ENCODE measurements around the gene UQCRC1. TPM values are rescaled to one million over a fixed set of nuclear protein-coding genes. Genes with fewer than 3 reads are reported as not detected.

Gene UQCRC1
- total and polyA plus RNA-seq, 2 of the 8 experiments (the other 6 are each of a cell fraction or from before 2014, with no cell fraction given) = 310 to 720 TPM

DNA sequence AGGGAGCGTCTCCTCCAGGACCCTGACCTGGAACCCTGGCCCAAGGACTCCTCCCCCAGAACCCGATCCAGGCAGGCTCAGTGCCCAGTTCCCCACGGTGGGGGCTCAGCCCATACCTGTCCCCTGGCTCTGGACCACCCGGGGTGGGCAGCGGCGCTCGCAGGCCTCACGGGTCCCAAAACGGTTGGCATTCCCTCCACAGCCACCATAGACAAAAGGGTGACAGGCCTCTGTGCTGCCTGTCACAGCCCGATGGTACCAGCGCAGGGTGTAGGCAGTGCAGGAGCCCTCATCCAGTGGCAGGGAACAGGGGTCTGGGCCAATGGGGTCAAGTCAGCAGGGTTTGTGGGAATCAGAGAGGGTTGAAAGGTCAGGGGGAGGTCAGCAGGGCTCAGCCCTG is 44.8 kb downstream of the UQCRC1 start (continued):
- TF ChIP-seq, protein P1, sequence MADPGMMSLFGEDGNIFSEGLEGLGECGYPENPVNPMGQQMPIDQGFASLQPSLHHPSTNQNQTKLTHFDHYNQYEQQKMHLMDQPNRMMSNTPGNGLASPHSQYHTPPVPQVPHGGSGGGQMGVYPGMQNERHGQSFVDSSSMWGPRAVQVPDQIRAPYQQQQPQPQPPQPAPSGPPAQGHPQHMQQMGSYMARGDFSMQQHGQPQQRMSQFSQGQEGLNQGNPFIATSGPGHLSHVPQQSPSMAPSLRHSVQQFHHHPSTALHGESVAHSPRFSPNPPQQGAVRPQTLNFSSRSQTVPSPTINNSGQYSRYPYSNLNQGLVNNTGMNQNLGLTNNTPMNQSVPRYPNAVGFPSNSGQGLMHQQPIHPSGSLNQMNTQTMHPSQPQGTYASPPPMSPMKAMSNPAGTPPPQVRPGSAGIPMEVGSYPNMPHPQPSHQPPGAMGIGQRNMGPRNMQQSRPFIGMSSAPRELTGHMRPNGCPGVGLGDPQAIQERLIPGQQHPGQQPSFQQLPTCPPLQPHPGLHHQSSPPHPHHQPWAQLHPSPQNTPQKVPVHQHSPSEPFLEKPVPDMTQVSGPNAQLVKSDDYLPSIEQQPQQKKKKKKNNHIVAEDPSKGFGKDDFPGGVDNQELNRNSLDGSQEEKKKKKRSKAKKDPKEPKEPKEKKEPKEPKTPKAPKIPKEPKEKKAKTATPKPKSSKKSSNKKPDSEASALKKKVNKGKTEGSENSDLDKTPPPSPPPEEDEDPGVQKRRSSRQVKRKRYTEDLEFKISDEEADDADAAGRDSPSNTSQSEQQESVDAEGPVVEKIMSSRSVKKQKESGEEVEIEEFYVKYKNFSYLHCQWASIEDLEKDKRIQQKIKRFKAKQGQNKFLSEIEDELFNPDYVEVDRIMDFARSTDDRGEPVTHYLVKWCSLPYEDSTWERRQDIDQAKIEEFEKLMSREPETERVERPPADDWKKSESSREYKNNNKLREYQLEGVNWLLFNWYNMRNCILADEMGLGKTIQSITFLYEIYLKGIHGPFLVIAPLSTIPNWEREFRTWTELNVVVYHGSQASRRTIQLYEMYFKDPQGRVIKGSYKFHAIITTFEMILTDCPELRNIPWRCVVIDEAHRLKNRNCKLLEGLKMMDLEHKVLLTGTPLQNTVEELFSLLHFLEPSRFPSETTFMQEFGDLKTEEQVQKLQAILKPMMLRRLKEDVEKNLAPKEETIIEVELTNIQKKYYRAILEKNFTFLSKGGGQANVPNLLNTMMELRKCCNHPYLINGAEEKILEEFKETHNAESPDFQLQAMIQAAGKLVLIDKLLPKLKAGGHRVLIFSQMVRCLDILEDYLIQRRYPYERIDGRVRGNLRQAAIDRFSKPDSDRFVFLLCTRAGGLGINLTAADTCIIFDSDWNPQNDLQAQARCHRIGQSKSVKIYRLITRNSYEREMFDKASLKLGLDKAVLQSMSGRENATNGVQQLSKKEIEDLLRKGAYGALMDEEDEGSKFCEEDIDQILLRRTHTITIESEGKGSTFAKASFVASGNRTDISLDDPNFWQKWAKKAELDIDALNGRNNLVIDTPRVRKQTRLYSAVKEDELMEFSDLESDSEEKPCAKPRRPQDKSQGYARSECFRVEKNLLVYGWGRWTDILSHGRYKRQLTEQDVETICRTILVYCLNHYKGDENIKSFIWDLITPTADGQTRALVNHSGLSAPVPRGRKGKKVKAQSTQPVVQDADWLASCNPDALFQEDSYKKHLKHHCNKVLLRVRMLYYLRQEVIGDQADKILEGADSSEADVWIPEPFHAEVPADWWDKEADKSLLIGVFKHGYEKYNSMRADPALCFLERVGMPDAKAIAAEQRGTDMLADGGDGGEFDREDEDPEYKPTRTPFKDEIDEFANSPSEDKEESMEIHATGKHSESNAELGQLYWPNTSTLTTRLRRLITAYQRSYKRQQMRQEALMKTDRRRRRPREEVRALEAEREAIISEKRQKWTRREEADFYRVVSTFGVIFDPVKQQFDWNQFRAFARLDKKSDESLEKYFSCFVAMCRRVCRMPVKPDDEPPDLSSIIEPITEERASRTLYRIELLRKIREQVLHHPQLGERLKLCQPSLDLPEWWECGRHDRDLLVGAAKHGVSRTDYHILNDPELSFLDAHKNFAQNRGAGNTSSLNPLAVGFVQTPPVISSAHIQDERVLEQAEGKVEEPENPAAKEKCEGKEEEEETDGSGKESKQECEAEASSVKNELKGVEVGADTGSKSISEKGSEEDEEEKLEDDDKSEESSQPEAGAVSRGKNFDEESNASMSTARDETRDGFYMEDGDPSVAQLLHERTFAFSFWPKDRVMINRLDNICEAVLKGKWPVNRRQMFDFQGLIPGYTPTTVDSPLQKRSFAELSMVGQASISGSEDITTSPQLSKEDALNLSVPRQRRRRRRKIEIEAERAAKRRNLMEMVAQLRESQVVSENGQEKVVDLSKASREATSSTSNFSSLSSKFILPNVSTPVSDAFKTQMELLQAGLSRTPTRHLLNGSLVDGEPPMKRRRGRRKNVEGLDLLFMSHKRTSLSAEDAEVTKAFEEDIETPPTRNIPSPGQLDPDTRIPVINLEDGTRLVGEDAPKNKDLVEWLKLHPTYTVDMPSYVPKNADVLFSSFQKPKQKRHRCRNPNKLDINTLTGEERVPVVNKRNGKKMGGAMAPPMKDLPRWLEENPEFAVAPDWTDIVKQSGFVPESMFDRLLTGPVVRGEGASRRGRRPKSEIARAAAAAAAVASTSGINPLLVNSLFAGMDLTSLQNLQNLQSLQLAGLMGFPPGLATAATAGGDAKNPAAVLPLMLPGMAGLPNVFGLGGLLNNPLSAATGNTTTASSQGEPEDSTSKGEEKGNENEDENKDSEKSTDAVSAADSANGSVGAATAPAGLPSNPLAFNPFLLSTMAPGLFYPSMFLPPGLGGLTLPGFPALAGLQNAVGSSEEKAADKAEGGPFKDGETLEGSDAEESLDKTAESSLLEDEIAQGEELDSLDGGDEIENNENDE (IDR thresholded peaks at IDR 0.05; ENCODE audit: insufficient replicate concordance, low read length) = no peak
- TF ChIP-seq ZNF274 (IDR thresholded peaks at IDR 0.05; ENCODE audit: borderline replicate concordance, extremely low read depth, low read length) = no peak
- TF ChIP-seq MAFK (IDR thresholded peaks at IDR 0.05; ENCODE audit: low read depth, low read length) = no peak
- no peak for TF ChIP-seq KDM4A (IDR thresholded peaks at IDR 0.05; ENCODE audit: low read depth, low read length, severe bottlenecking)
- TF ChIP-seq TEAD4 (IDR thresholded peaks at IDR 0.05; ENCODE audit: low read depth, low read length) = no peak
- no peak for TF ChIP-seq POLR2AphosphoS5 (IDR thresholded peaks at IDR 0.05; ENCODE audit: low read depth, low read length)
- TF ChIP-seq POU5F1 (IDR thresholded peaks at IDR 0.05; ENCODE audit: low read depth, low read length) = no peak
- no peak for TF ChIP-seq TAF1 (IDR thresholded peaks at IDR 0.05; ENCODE audit: low read depth, low read length)
- TF ChIP-seq GABPA (IDR thresholded peaks at IDR 0.05; ENCODE audit: borderline replicate concordance, insufficient read depth, low read length) = no peak

Measured in H1 (cell line).